PC-9 (cell line): ENCODE data around the gene CMTM2.

Experiments used
- EZH2 ChIP-seq: fragments of 200-600 bp; sonication (generic); IDR thresholded peaks from 2 replicates; pipeline ENCODE4 v1.8.0; 2017; ENCODE audit warnings: antibody characterized with exemption, low read depth
- TF ChIP-seq, protein P1 (sequence below): fragments of 200-600 bp; sonication (generic); conservative IDR thresholded peaks from 2 replicates; pipeline ENCODE4 v1.6.1; 2017; ENCODE audit warnings: mixed run types, antibody characterized with exemption, mild to moderate bottlenecking, moderate library complexity

DNA sequence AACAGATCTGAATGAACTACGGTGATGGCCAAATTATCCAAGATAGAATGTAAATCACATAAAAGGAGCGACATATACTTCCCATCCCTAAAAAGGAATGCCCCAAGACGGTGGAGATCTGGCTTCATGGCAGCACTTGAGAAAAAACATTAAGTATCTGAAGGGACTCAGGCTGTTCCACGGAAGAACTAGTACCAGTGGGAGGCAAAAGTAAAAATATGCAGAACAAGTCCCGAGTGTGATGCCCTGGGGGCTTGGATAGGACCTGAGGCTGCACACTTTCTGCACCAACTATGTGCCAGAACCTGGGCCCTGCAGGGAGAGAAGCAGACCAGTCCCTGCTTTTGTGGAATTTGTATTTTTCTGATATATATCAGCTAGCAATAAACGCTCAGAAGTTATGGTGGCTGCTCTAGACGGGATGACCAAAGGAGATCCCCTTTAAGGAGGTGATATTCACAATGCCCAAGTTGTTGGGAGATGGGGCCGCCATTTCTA lies 27.4 kb upstream of the CMTM2 start:
- TF ChIP-seq, protein P1, sequence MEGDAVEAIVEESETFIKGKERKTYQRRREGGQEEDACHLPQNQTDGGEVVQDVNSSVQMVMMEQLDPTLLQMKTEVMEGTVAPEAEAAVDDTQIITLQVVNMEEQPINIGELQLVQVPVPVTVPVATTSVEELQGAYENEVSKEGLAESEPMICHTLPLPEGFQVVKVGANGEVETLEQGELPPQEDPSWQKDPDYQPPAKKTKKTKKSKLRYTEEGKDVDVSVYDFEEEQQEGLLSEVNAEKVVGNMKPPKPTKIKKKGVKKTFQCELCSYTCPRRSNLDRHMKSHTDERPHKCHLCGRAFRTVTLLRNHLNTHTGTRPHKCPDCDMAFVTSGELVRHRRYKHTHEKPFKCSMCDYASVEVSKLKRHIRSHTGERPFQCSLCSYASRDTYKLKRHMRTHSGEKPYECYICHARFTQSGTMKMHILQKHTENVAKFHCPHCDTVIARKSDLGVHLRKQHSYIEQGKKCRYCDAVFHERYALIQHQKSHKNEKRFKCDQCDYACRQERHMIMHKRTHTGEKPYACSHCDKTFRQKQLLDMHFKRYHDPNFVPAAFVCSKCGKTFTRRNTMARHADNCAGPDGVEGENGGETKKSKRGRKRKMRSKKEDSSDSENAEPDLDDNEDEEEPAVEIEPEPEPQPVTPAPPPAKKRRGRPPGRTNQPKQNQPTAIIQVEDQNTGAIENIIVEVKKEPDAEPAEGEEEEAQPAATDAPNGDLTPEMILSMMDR = no peak
- no peak for TF ChIP-seq EZH2
